CD4-positive, alpha-beta memory T cell (primary cell): ENCODE measurements around the gene ASIP. TPM values are rescaled to one million over a fixed set of nuclear protein-coding genes. Genes with fewer than 3 reads are reported as not detected.
A peak's percentile ranks its signal among the peaks of the same experiment; 100 is the strongest.

Experiments
- CTCF ChIA-PET: fragments of 350-600 bp; sonication (Branson Sonifier 250); formaldehyde crosslinking; loops from one replicate; lab custom pipeline; 2021; ENCODE audit warnings: inconsistent platforms; ENCODE audit not compliant: partially characterized antibody; lab: Charles Lee
- POLR2A ChIA-PET: fragments of 350-600 bp; sonication (Branson Sonifier 250); formaldehyde crosslinking; loops from one replicate; lab custom pipeline; 2021; ENCODE audit not compliant: partially characterized antibody; lab: Charles Lee
- DNase-seq, 5 donors: peaks; one replicate each; pipeline versions ENCODE4 v3.0.0 to v3.0.0-alpha.2; 2020 to 2022; ENCODE audit warnings: mixed read lengths in 1 of 5
- H3K27ac ChIP-seq: one replicate; pipeline ENCODE4 v1.7.0; 2013; ENCODE audit warnings: low read depth, low read length
- H3K27me3 ChIP-seq: 2 replicates; pipeline ENCODE4 v1.7.0; 2013; ENCODE audit warnings: mild to moderate bottlenecking, low read length, moderate library complexity; ENCODE audit not compliant: insufficient read depth
- H3K36me3 ChIP-seq: 2 replicates; pipeline ENCODE4 v1.7.0; 2013; ENCODE audit warnings: mild to moderate bottlenecking, low read length, moderate library complexity; ENCODE audit not compliant: insufficient read depth
- H3K4me1 ChIP-seq: 2 replicates; pipeline ENCODE4 v1.7.0; 2013; ENCODE audit warnings: mild to moderate bottlenecking, low read length, moderate library complexity; ENCODE audit not compliant: insufficient read depth
- H3K4me3 ChIP-seq, 2 donors: one replicate each; pipeline ENCODE4 v1.7.0; 2013; ENCODE audit warnings: low read length in 2 of 2, mild to moderate bottlenecking in 1 of 2
- H3K9me3 ChIP-seq, 2 donors: one replicate each; pipeline ENCODE4 v1.7.0; 2013; ENCODE audit warnings: low read length in 2 of 2, control low read depth in 1 of 2; ENCODE audit not compliant: control insufficient read depth in 1 of 2
- H3K27ac Mint-ChIP-seq, 7 donors: one replicate each; pipeline ENCODE4 v1.8.0; 2020 to 2021; ENCODE audit warnings: mixed read lengths in 7 of 7, mild to moderate bottlenecking in 6 of 7, inconsistent platforms in 3 of 7, moderate library complexity in 3 of 7
- H3K27me3 Mint-ChIP-seq, 2 donors: one replicate each; pipeline ENCODE4 v1.8.0; 2020 to 2021; ENCODE audit warnings: mixed read lengths in 2 of 2
- H3K36me3 Mint-ChIP-seq, 2 donors: one replicate each; pipeline ENCODE4 v1.8.0; 2020 to 2021; ENCODE audit warnings: mixed read lengths in 2 of 2, inconsistent platforms in 1 of 2, mild to moderate bottlenecking in 1 of 2
- H3K4me1 Mint-ChIP-seq, 4 donors: one replicate each; pipeline ENCODE4 v1.8.0; 2020 to 2021; ENCODE audit warnings: mixed read lengths in 4 of 4, mild to moderate bottlenecking in 1 of 4
- H3K4me3 Mint-ChIP-seq, 8 donors: one replicate each; pipeline ENCODE4 v1.8.0; 2020 to 2021; ENCODE audit warnings: mixed read lengths in 8 of 8, mild to moderate bottlenecking in 7 of 8, moderate library complexity in 6 of 8, inconsistent platforms in 3 of 8
- H3K9me3 Mint-ChIP-seq, 8 donors: one replicate each; pipeline ENCODE4 v1.8.0; 2020 to 2021; ENCODE audit warnings: mixed read lengths in 8 of 8, mild to moderate bottlenecking in 5 of 8, inconsistent platforms in 3 of 8, moderate library complexity in 1 of 8
- intact Hi-C: fragments of 100-400 bp; cut with micrococcal nuclease; formaldehyde crosslinking; loops from one replicate; pipeline ENCODE4 v1.15.1; 2023
- polyA plus RNA-seq, 2 donors: library from polyadenylated mRNA; unstranded; fragments of 300-500 nt; fragmentation: Illumina TruSeq; gene quantifications; one replicate each; pipeline ENCODE4 v1.2.3, GENCODE V29; 2021
- total RNA-seq, 2 experiments: library from RNA; stranded (reverse); gene quantifications; one replicate each; pipeline ENCODE4 v1.2.3, GENCODE V29; 2021

ASIP gene
- total and polyA plus RNA-seq, 4 experiments from 2014 or later = not detected

DNA sequence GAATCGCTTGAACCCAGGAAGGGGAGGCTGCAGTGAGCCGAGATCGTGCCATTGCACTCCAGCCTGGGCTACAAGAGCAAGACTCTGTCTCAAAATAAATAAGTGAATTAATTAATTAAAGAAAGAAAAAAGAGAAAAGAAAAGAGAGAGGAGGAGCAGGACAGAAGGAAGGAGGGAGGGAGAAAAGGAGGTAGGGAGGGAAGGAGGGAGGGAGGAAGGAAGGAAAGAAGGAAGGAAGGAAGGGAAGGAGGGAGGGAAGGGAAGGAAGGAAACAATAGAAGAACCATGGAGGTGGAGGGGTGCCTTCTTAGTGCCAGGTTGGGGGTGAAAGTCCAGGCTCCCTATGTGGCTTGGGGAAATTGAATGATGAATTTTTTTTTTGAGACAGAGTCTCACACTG is 68.5 kb downstream of the ASIP start:
- no peaks in the 10 kb centered on the region for H3K9me3 Mint-ChIP-seq
- Histone ChIP-seq H3K4me1 (peaks cover 9% of the 10 kb centered on the region), H3K36me3 (no peaks in the 10 kb centered on the region), H3K27me3 (peaks cover 12% of the 10 kb centered on the region), H3K27ac (no peak overlapping the region), H3K9me3 (no peaks in the 10 kb centered on the region), H3K4me3 (no peak overlapping the region)
- POLR2A ChIA-PET = no interaction called here
- intact Hi-C loops = loop anchor here (5.0 kb wide), 2 partner anchors 163 to 368 kb away; partner anchors contain the start of gene PIGU
- H3K4me3 Mint-ChIP-seq = no peak overlapping the region
- H3K27ac Mint-ChIP-seq = no peak overlapping the region
- H3K36me3 Mint-ChIP-seq = no peaks in the 10 kb centered on the region
- CTCF ChIA-PET = interaction anchor here (0.7 to 0.9 kb wide), 2 partner anchors 53 to 388 kb away, joined by 3 read pairs; partner anchors contain the start of gene ITCH
- no peak for DNase-seq
- H3K4me1 Mint-ChIP-seq = peaks cover 5 to 14% (median 10%) of the 10 kb centered on the region in 4 donors
- H3K27me3 Mint-ChIP-seq = peaks cover 16 to 19% of the 10 kb centered on the region in 2 donors

GRCh38 chr20:34310481-34311117 is 69.4 kb downstream of the ASIP start:
- H3K4me3 ChIP-seq = no peak overlapping the region
- peaks cover 16 to 21% of the 10 kb centered on the region in 2 donors for H3K27me3 Mint-ChIP-seq
- H3K27ac Mint-ChIP-seq = peak overlapping the region in 1 of 7 donors; percentile 35
- POLR2A ChIA-PET = no interaction called here
- no peaks in the 10 kb centered on the region for H3K36me3 Mint-ChIP-seq
- intact Hi-C loops = loop anchor here (5.0 kb wide), 2 partner anchors 162 to 367 kb away; partner anchors contain the start of gene PIGU
- H3K4me1 Mint-ChIP-seq = peaks cover 5 to 14% (median 10%) of the 10 kb centered on the region in 4 donors
- no peak overlapping the region for H3K27ac ChIP-seq
- peaks cover 9% of the 10 kb centered on the region for H3K4me1 ChIP-seq
- CTCF ChIA-PET = interaction anchor here (0.6 to 5.6 kb wide), 4 partner anchors 52 to 456 kb away, joined by 3 to 194 read pairs (median 25); partner anchors contain the start of gene ITCH
- H3K36me3 ChIP-seq = no peaks in the 10 kb centered on the region
- no peak for DNase-seq
- no peak overlapping the region for H3K4me3 Mint-ChIP-seq
- peaks cover 12% of the 10 kb centered on the region for H3K27me3 ChIP-seq
- H3K9me3 Mint-ChIP-seq = no peaks in the 10 kb centered on the region
- no peaks in the 10 kb centered on the region for H3K9me3 ChIP-seq

DNA sequence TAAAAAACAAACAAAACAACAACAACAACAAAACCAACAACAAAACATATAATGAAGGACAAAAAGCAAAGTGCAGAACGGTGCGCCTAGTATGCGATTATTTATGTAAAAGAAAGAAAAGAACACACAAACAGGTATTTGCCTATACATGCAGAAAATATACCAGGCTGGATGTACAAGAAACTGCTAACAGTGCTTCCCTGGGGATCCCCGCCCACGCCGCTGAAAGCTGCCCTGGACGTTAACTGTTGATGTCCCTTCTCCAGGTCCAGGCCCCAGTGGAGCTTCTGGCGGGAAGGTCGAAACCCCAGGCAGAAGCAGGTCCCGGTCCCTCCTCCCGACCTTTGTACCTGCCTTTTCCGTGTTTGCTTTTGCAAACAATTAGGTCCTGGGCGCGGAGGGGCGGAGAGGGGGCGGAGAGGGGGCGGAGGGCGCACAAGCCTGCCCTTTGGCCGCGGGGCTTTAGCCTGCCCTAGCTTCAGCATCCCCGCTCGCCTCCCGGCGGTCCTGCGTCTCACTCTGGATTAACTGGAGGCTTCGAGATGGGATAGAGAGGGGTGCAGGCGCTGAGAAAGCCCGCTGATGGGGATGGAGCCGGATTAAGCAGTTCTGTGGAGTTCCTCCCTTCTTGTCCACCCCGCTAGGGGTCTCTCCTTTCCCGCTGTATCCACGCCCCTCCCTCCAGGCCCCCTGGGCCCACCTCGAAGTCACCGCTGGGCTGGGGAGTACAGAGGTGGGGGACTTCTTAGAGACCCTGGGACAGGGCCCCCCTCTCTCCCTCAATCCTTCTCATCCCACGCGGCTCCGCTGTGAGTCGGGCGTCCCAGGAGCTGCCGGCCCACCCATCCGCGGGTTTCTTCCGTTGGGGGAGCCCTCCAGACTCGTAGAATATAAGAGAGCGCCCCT is 70.1 kb downstream of the ASIP start:
- peak overlapping the region in 1 of 7 donors; percentile 35 for H3K27ac Mint-ChIP-seq
- Histone ChIP-seq H3K9me3 (no peaks in the 10 kb centered on the region), H3K36me3 (no peaks in the 10 kb centered on the region), H3K27me3 (peaks cover 12% of the 10 kb centered on the region), H3K4me1 (peaks cover 9% of the 10 kb centered on the region), H3K27ac (no peak overlapping the region), H3K4me3 (no peak overlapping the region)
- H3K4me3 Mint-ChIP-seq = peak overlapping the region in 2 of 8 donors; percentile 30 to 48
- peaks cover 16 to 23% of the 10 kb centered on the region in 2 donors for H3K27me3 Mint-ChIP-seq
- ChIA-PET CTCF (interaction anchor here (0.6 to 5.6 kb wide), 15 partner anchors 9 to 513 kb away, joined by 3 to 194 read pairs (median 20); partner anchors contain the start of genes AHCY, DYNLRB1 and ITCH), POLR2A (interaction anchor here (2.1 kb wide), 1 partner anchor 8 kb away, joined by 12 read pairs; the partner anchor contains the start of gene AHCY)
- intact Hi-C loops = loop anchor here (1.0 to 5.0 kb wide), 6 partner anchors 51 to 458 kb away; partner anchors contain the start of genes ITCH and PIGU
- no peaks in the 10 kb centered on the region for H3K36me3 Mint-ChIP-seq
- H3K9me3 Mint-ChIP-seq = no peaks in the 10 kb centered on the region
- DNase-seq = no peak
- H3K4me1 Mint-ChIP-seq = peaks cover 5 to 14% (median 10%) of the 10 kb centered on the region in 4 donors

DNA sequence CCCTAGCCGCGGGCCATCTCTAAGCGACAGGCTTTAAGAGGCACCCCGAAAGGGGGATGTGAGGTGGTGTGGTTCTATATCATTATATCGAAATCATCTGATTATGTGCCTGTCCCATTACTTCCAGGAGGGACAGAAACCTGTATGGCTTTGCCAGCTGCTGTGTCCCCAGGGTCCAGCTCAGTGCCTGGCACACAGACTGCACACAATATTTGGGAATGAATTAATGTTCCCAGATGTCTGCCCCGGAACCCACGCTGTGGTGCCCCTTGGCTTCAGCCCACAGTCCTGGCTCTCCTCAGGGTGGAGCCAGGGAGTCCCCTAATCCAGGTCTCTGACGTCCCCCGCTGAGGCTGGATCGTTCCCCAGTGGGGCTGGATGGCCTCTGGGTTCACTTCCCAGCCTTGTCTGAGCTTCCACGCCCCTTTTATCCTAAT is 70.8 kb downstream of the ASIP start:
- Mint-ChIP-seq H3K27ac (no peak overlapping the region), H3K36me3 (no peaks in the 10 kb centered on the region), H3K4me3 (peak overlapping the region in 2 of 8 donors; percentile 30 to 48), H3K27me3 (peaks cover 16 to 23% of the 10 kb centered on the region in 2 donors), H3K9me3 (no peaks in the 10 kb centered on the region), H3K4me1 (peaks cover 5 to 14% (median 10%) of the 10 kb centered on the region in 4 donors)
- H3K36me3 ChIP-seq = no peaks in the 10 kb centered on the region
- H3K4me3 ChIP-seq = no peak overlapping the region
- DNase-seq = no peak
- H3K4me1 ChIP-seq = peaks cover 9% of the 10 kb centered on the region
- peaks cover 12% of the 10 kb centered on the region for H3K27me3 ChIP-seq
- ChIA-PET POLR2A (interaction anchor here (1.1 to 2.1 kb wide), 4 partner anchors 9 to 458 kb away, joined by 3 to 12 read pairs (median 6); partner anchors contain the start of gene AHCY), CTCF (interaction anchor here (0.7 to 5.6 kb wide), 55 partner anchors 9 to 898 kb away, joined by 3 to 194 read pairs (median 5); partner anchors contain the start of genes AHCY, DYNLRB1 and ITCH)
- H3K9me3 ChIP-seq = no peaks in the 10 kb centered on the region
- intact Hi-C loops = loop anchor here (1.0 to 5.0 kb wide), 6 partner anchors 51 to 457 kb away; partner anchors contain the start of genes ITCH and PIGU
- no peak overlapping the region for H3K27ac ChIP-seq

DNA sequence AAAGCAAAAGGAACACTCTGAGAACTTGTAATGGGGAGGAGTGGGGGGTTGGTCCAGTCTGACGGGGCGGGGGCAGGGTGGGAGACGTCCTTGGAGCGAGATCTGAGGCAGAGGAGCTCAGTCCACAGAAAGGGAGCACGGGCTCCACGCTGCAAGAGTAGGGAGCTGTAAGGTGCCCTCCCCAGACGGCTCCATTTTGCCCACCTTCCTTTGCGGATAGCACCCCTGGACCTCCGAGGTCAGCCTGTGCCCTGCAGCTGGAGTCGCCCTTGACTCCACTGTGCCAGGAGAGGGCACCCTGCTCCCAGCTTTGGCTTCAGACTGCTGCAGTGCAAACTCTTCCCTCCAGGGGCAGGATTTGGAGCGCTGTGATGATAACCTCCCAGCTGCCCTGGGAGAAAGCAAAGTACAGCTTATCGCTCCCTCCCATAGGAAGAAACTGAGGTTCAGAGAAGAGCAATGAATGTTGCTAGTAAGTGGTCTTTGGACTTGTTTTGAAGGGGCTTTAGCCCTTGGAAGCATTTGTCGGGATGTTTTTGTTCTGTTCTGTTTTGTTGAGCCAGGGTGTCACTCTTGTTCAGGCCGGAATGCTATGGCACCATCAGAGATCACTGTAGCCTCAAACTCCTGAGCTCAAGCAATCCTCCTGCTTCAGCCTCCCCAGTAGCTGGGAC is 71.5 kb downstream of the ASIP start:
- H3K4me1 Mint-ChIP-seq = peaks cover 5 to 14% (median 10%) of the 10 kb centered on the region in 4 donors
- peak overlapping the region in 3 of 8 donors; percentile 41 to 58 (median 55) for H3K4me3 Mint-ChIP-seq
- H3K36me3 Mint-ChIP-seq = no peaks in the 10 kb centered on the region
- H3K36me3 ChIP-seq = no peaks in the 10 kb centered on the region
- peaks cover 12% of the 10 kb centered on the region for H3K27me3 ChIP-seq
- no peak overlapping the region for H3K27ac ChIP-seq
- H3K9me3 ChIP-seq = no peaks in the 10 kb centered on the region
- POLR2A ChIA-PET = interaction anchor here (0.6 to 2.1 kb wide), 5 partner anchors 10 to 457 kb away, joined by 3 to 12 read pairs (median 5); partner anchors contain the start of gene AHCY
- H3K4me3 ChIP-seq = no peak overlapping the region
- CTCF ChIA-PET = interaction anchor here (0.6 to 5.6 kb wide), 73 partner anchors 8 to 897 kb away, joined by 3 to 194 read pairs (median 5); partner anchors contain the start of genes AHCY, DYNLRB1 and ITCH
- intact Hi-C loops = loop anchor here (1.0 to 5.0 kb wide), 6 partner anchors 50 to 457 kb away; partner anchors contain the start of genes ITCH and PIGU
- peaks cover 9% of the 10 kb centered on the region for H3K4me1 ChIP-seq
- no peaks in the 10 kb centered on the region for H3K9me3 Mint-ChIP-seq
- peak overlapping the region in 2 of 7 donors; percentile 64 to 70 for H3K27ac Mint-ChIP-seq
- peaks cover 16 to 23% of the 10 kb centered on the region in 2 donors for H3K27me3 Mint-ChIP-seq
- DNase-seq = peak; percentile 84 to 86 (median 84)

- no peaks in the 10 kb centered on the region for H3K9me3 ChIP-seq
- intact Hi-C loops = no loop called here
- Mint-ChIP-seq H3K4me3 (no peak overlapping the region), H3K4me1 (peaks cover 5 to 14% (median 10%) of the 10 kb centered on the region in 4 donors), H3K36me3 (no peaks in the 10 kb centered on the region), H3K27ac (no peak overlapping the region), H3K27me3 (peaks cover 16 to 26% of the 10 kb centered on the region in 2 donors), H3K9me3 (no peaks in the 10 kb centered on the region)
- no peak overlapping the region for H3K27ac ChIP-seq
- CTCF ChIA-PET = interaction anchor here (0.8 to 5.6 kb wide), 4 partner anchors 201 to 452 kb away, joined by 3 to 194 read pairs (median 26); partner anchors contain the start of gene DYNLRB1
- H3K36me3 ChIP-seq = no peaks in the 10 kb centered on the region
- H3K4me1 ChIP-seq = peaks cover 9% of the 10 kb centered on the region
- POLR2A ChIA-PET = no interaction called here
- DNase-seq = no peak
- no peak overlapping the region for H3K4me3 ChIP-seq
- H3K27me3 ChIP-seq = peaks cover 12% of the 10 kb centered on the region
Observed at GRCh38 chr20:34315236-34315635, 74.0 kb downstream of the ASIP start.
